ENCODE results near the gene DEFB128. TPM values are rescaled to one million over a fixed set of nuclear protein-coding genes. Genes with fewer than 3 reads are reported as not detected.

Gene DEFB128
- total RNA-seq, 1 experiment from 2014 or later, result not detected

GRCh38 chr20:152131-152530, 37.4 kb downstream of the DEFB128 start:
- no peak for DNase-seq (ENCODE audit: low read depth)

GRCh38 chr20:145877-146276, 43.6 kb downstream of the DEFB128 start:
- DNase-seq (ENCODE audit: low read depth), result no peak

- DNase-seq (ENCODE audit: low read depth), result no peak
Measured at GRCh38 chr20:142290-142689, 47.2 kb downstream of the DEFB128 start, which contains the start of gene DEFB126. Gene DEFB126 (plus strand): TSS chr20:142590. CDS start chr20:142629, 39 bp downstream.

Other genes starting within 250 kb of the DEFB128 start
- not detected in 2 replicates for gene DEFB125, start 102.0 kb downstream of the DEFB128 start, total RNA-seq (2014; rRNA removed; shearing (Covaris generic))
- not detected in 2 replicates for gene DEFB126, start 47.1 kb downstream of the DEFB128 start, total RNA-seq (2014; rRNA removed; shearing (Covaris generic))
- not detected in 2 replicates for gene DEFB127, start 32.3 kb downstream of the DEFB128 start, total RNA-seq (2014; rRNA removed; shearing (Covaris generic))
- gene DEFB129, start 37.5 kb upstream of the DEFB128 start, total RNA-seq (2014; rRNA removed; shearing (Covaris generic)), result not detected in 2 replicates
- gene DEFB132, start 68.0 kb upstream of the DEFB128 start, total RNA-seq (2014; rRNA removed; shearing (Covaris generic)), result not detected in 2 replicates
- 1.4 and 2.4 TPM in 2 replicates for gene C20orf96, start 101.0 kb upstream of the DEFB128 start, total RNA-seq (2014; rRNA removed; shearing (Covaris generic))
- gene ZCCHC3, start 107.9 kb upstream of the DEFB128 start, total RNA-seq (2014; rRNA removed; shearing (Covaris generic)), result 16.2 and 19.2 TPM in 2 replicates
- gene SOX12, start 135.8 kb upstream of the DEFB128 start, total RNA-seq (2014; rRNA removed; shearing (Covaris generic)), result 3.1 and 6.1 TPM in 2 replicates
- 92.3 and 111 TPM in 2 replicates for gene NRSN2, start 157.4 kb upstream of the DEFB128 start, total RNA-seq (2014; rRNA removed; shearing (Covaris generic))
- 50.5 and 57.3 TPM in 2 replicates for gene TRIB3, start 191.0 kb upstream of the DEFB128 start, total RNA-seq (2014; rRNA removed; shearing (Covaris generic))
- 106 and 141 TPM in 2 replicates for gene RBCK1, start 218.6 kb upstream of the DEFB128 start, total RNA-seq (2014; rRNA removed; shearing (Covaris generic))

Measured in RPMI7951 (cell line).